Liver (tissue), 3 donors: ENCODE data around the gene HAO2.

ENCODE experiments used
- ATF3 ChIP-seq: IDR thresholded peaks from 2 replicates; pipeline ENCODE4 v1.6.1; 2016; ENCODE audit warnings: antibody characterized with exemption
- CTCF ChIP-seq: fragments of 150-350 bp; IDR thresholded peaks from 2 replicates; pipeline ENCODE4 v1.5.1; 2017; ENCODE audit warnings: improper control_type of control experiment, low read depth, low read length; ENCODE audit not compliant: missing input control
- EGR1 ChIP-seq, 2 donors: IDR thresholded peaks; 2 replicates each; pipeline ENCODE4 v1.6.1; 2016 to 2018; ENCODE audit warnings: antibody characterized with exemption in 2 of 2, low read depth in 2 of 2
- JUND ChIP-seq, 2 donors: IDR thresholded peaks; 2 replicates each; pipeline ENCODE4 v1.6.1; 2016; ENCODE audit warnings: antibody characterized with exemption in 2 of 2
- MAX ChIP-seq: IDR thresholded peaks from 2 replicates; pipeline ENCODE4 v1.6.1; 2016; ENCODE audit warnings: antibody characterized with exemption
- RAD21 ChIP-seq, 2 donors: IDR thresholded peaks; 2 replicates each; pipeline ENCODE4 v1.6.1; 2016; ENCODE audit warnings: antibody characterized with exemption in 2 of 2, mild to moderate bottlenecking in 2 of 2
- REST ChIP-seq: IDR thresholded peaks from 2 replicates; pipeline ENCODE4 v1.6.1; 2016; ENCODE audit warnings: antibody characterized with exemption, mild to moderate bottlenecking
- SP1 ChIP-seq: IDR thresholded peaks from 2 replicates; pipeline ENCODE4 v1.6.1; 2018; ENCODE audit warnings: antibody characterized with exemption, mild to moderate bottlenecking
- TAF1 ChIP-seq: conservative IDR thresholded peaks from 2 replicates; pipeline ENCODE4 v1.6.1; 2016; ENCODE audit warnings: antibody characterized with exemption, mild to moderate bottlenecking
- YY1 ChIP-seq: IDR thresholded peaks from 2 replicates; pipeline ENCODE4 v1.6.1; 2016; ENCODE audit warnings: antibody characterized with exemption, mild to moderate bottlenecking
- ZBTB33 ChIP-seq: IDR thresholded peaks from 2 replicates; pipeline ENCODE4 v1.6.1; 2016; ENCODE audit warnings: antibody characterized with exemption
- donor health status: healthy.
- donor health status: healthy.

- TF ChIP-seq EGR1 (IDR thresholded peaks at IDR 0.05; ENCODE audit: low read depth in 2 of 2) (no peak), CTCF (no peak), ATF3 (no peak), JUND (IDR thresholded peaks at IDR 0.05) (no peak), TAF1 (no peak), YY1 (peak; percentile 80), REST (no peak), MAX (peak; percentile 76), RAD21 (IDR thresholded peaks at IDR 0.05) (peak in 1 of 2 donors; percentile 35), ZBTB33 (no peak), SP1 (peak; percentile 43)
Measured at GRCh38 chr1:119376594-119376993, 8.0 kb downstream of the HAO2 start.
